IPS-20b (cell line): Measurements from ENCODE around the gene TRIM77.
"Not testable (repeated sequence)": the region's sequence is repeated elsewhere in the genome, so short reads cannot be mapped to it uniquely, and the experiment has no call there.

ENCODE experiments used
- H3K27ac ChIP-seq: one replicate; pipeline ENCODE4 v1.5.1; 2013; ENCODE audit warnings: low read length
- H3K27me3 ChIP-seq: 2 replicates; pipeline ENCODE4 v1.6.1; 2013; ENCODE audit warnings: mild to moderate bottlenecking, low read length, inconsistent platforms; ENCODE audit not compliant: insufficient read depth
- H3K36me3 ChIP-seq: 2 replicates; pipeline ENCODE4 v1.6.1; 2013; ENCODE audit warnings: low read depth, mild to moderate bottlenecking, inconsistent platforms, low read length, moderate library complexity; ENCODE audit not compliant: insufficient read depth
- H3K4me1 ChIP-seq: 2 replicates; pipeline ENCODE4 v1.6.1; 2013; ENCODE audit warnings: mild to moderate bottlenecking, control low read depth, inconsistent platforms, low read length, moderate library complexity; ENCODE audit not compliant: insufficient read depth
- H3K4me3 ChIP-seq: 2 replicates; pipeline ENCODE4 v1.5.1; 2013; ENCODE audit warnings: mild to moderate bottlenecking, low read length, inconsistent platforms
- H3K9ac ChIP-seq: 2 replicates; pipeline ENCODE4 v1.6.1; 2013; ENCODE audit warnings: low read depth, mild to moderate bottlenecking, inconsistent platforms, low read length, moderate library complexity
- H3K9me3 ChIP-seq: 2 replicates; pipeline ENCODE4 v1.6.1; 2013; ENCODE audit warnings: mild to moderate bottlenecking, low read depth, low read length, inconsistent platforms; ENCODE audit not compliant: insufficient read depth

The TRIM77 gene, protein sequence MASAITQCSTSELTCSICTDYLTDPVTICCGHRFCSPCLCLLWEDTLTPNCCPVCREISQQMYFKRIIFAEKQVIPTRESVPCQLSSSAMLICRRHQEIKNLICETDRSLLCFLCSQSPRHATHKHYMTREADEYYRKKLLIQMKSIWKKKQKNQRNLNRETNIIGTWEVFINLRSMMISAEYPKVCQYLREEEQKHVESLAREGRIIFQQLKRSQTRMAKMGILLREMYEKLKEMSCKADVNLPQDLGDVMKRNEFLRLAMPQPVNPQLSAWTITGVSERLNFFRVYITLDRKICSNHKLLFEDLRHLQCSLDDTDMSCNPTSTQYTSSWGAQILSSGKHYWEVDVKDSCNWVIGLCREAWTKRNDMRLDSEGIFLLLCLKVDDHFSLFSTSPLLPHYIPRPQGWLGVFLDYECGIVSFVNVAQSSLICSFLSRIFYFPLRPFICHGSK

DNA sequence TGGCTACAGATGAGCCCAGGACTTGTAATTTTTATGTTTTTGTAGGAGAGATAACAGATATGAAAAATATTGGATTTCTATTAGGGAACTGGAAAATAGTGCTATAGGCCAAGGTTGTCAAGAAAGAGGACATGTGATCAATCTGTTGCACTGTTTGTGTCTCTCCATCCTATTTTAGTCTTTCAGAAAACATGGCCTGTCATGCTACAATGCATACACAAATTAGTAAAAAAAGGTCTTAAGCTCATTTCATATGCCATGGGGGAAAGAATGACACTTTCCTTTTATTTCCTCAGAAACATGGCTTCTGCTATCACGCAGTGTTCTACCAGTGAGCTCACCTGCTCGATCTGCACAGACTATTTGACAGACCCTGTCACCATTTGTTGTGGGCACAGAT, at the start of gene TRIM77:
TSS of gene TRIM77 (plus strand) at position 301 of the 400 bp plus-strand sequence. CDS start at position 301, 0 bp downstream.
- H3K36me3 ChIP-seq, H3K4me3 ChIP-seq, H3K9me3 ChIP-seq, H3K27me3 ChIP-seq, H3K27ac ChIP-seq, H3K4me1 ChIP-seq, H3K9ac ChIP-seq: not testable (repeated sequence)

DNA sequence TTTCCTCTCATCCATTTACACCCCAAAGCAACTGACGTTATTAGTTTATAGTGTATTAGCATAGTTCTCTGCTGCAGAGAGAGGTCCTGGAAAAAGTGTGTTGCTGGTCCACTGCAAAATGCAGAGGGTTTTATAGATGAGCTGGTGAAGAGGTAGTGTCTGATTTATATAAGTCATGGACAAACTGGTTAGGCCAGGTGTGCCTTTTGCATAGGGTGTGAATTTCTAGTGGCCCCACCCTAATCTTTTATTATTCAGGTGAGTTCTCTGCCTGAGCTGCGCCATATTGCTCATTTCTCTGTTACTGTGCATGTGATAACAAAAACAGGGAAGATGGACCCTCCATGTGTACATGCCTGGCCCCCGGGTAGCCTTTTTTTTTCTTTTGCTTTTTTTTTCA, 43.1 kb upstream of the TRIM77 start:
- H3K36me3 ChIP-seq, result no peaks in the 10 kb centered on the region
- no peaks in the 10 kb centered on the region for H3K9me3 ChIP-seq
- no peak overlapping the region for H3K9ac ChIP-seq
- no peaks in the 10 kb centered on the region for H3K27me3 ChIP-seq
- no peaks in the 10 kb centered on the region for H3K4me1 ChIP-seq
- H3K4me3 ChIP-seq, result no peak overlapping the region
- H3K27ac ChIP-seq, result no peak overlapping the region

DNA sequence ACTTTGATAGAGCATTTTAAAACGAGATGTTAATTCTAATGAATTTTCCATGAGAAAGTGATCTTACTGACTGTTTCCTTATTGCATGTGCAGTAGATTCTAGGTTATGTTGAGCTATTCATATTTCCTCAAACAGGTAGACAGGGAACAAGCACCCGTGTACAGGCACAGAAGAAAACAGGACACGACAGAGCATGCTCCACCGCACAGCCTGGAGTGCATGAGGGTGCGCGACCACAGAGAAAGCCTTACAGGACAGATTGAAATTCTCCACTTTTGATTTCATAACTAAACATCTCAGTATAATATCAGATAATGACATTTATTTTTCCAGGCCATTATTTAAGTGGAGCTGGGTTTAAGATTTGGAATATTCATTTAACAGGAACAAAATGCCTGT, 41.9 kb upstream of the TRIM77 start:
- H3K4me1 ChIP-seq, H3K27me3 ChIP-seq, H3K9ac ChIP-seq, H3K4me3 ChIP-seq, H3K27ac ChIP-seq, H3K9me3 ChIP-seq, H3K36me3 ChIP-seq: not testable (repeated sequence)

DNA sequence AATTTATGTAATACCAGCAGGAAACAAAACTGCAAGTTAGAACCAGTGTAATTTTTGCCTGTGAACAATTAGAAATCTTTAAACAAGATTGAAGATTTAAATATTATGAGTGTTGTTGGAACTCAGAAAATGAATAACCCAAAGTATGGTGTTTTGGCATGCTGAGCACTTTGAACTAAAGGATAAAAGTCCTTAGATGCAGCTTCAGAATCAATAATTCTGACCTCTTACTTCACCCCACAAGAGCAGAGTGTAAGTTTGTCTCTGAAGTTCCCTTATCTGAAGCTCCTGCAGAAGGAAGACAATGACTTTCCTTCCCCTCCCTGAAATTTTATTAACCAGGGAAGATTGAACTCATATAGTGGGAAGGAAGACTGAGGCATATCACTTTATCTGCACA, 40.5 kb upstream of the TRIM77 start:
- H3K9ac ChIP-seq, H3K27ac ChIP-seq: not testable (repeated sequence)

DNA sequence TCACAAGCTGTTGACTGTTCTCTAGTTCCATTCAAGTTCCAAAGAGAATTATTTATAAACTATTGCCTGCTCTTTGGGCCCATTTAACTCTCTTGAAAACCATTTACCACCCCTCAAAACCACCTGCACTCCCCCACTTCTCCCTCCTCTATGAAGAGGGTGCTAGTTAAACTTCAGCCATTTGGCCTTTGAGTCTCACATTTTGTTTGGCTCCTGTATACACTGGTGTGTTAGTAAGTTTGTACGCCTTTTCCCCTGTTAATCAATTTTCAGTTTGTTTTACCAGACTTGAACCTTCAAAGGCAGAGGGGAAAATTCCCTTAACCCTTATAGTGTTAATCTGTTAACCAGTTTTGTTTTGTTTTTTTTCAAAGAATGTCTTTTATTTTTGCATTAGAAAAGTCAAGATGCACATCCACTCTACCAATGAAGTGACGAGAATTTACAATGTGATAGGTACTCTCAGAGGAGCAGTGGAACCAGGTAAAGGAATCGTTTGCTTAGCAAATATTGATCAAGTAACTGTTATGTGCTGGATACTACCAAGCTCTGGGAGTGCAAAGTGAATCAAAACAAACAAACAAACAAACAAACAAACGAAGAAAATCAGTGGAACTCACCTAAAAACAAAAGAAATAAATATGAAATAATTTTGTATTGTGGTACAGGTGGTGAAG, 40.0 kb upstream of the TRIM77 start:
- H3K9me3 ChIP-seq, result not testable (repeated sequence)

More for the DNA sequence above, 40.5 kb upstream of the TRIM77 start:
- not testable (repeated sequence) for H3K4me1 ChIP-seq, H3K36me3 ChIP-seq, H3K9me3 ChIP-seq, H3K27me3 ChIP-seq, H3K4me3 ChIP-seq

DNA sequence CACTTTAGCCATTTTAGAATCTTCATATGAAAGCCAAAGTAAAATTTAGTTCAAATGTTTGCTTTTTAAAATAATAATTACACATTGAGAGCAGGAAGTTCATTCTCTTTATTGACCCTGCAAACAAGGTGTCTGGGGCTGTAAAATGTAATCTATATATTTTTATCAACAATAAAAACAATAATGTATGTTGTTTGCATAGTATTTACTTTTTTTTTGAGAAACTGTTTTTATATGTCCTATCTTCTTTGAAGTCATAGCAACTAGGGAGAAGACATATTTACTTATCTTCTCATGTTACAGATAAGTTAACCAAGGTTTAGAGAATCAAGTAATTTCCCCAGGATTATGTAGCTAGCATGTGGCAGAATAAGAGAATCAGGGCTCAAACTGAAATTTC, 37.6 kb upstream of the TRIM77 start:
- H3K4me3 ChIP-seq, H3K27ac ChIP-seq, H3K36me3 ChIP-seq, H3K27me3 ChIP-seq, H3K9ac ChIP-seq, H3K9me3 ChIP-seq, H3K4me1 ChIP-seq: not testable (repeated sequence)

More for the DNA sequence above, 40.0 kb upstream of the TRIM77 start:
- H3K9ac ChIP-seq, H3K4me1 ChIP-seq, H3K27ac ChIP-seq, H3K36me3 ChIP-seq, H3K4me3 ChIP-seq, H3K27me3 ChIP-seq: not testable (repeated sequence)

DNA sequence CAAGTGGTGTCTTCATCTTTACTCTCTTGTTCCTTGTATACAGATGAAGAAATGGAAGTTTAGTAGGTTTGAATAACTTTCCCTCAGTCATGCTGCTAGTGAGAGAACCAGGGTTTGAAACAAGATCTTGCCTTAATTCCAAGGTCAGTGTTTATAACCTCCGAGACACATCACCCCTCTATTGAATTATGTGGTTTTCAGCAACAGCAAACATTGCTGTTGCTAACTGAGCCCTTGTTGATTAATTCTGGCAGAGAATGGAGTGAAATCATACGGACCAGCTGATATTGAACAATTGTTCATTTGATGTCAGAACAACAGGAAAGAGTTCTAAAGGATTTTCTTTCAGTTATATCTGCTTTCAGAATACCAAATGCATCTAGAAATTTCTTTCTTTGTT, 36.7 kb upstream of the TRIM77 start:
- not testable (repeated sequence) for H3K27ac ChIP-seq, H3K4me1 ChIP-seq, H3K9me3 ChIP-seq

DNA sequence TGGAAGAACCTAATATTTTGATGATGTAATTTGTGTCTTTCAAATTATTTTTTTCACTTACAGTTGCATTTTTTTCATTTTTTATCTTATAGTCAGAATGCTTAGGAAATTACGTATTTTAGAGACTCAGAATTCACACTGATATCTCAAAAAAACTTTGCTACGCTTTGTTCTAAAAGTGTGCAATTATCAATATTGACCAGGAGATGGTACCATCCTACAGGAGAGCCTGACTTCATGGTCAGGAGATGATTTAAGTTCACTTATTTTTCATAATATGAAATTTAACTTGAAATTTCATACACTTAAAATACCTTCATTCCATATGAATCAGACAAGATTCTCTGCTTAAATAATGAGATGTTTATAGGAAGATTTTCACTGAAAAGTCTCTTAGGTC, 34.7 kb upstream of the TRIM77 start:
- H3K4me1 ChIP-seq, H3K9me3 ChIP-seq, H3K36me3 ChIP-seq, H3K9ac ChIP-seq, H3K4me3 ChIP-seq, H3K27ac ChIP-seq, H3K27me3 ChIP-seq: not testable (repeated sequence)

More for the DNA sequence above, 36.7 kb upstream of the TRIM77 start:
- H3K27me3 ChIP-seq, H3K4me3 ChIP-seq, H3K36me3 ChIP-seq, H3K9ac ChIP-seq: not testable (repeated sequence)

DNA sequence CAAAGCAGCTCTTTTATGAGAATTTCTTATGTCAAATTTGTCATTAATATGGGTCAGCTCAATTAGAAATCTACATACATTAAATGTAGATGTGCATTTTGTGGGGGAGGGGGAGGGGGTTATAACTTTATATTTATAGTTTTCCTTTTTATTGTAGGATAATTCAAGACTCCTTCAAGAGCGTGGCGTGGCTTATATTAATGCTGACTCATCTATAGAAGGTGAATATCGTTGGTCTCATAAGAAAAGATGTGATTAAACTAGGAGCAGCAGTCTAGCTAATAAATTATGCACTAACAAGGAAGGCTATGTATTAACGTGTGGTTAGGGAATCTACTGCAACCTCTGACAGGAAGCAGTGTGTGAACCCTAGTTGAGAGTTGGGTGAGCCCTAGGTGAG, 34.2 kb upstream of the TRIM77 start:
- not testable (repeated sequence) for H3K9ac ChIP-seq, H3K27me3 ChIP-seq, H3K4me3 ChIP-seq, H3K27ac ChIP-seq, H3K4me1 ChIP-seq, H3K36me3 ChIP-seq, H3K9me3 ChIP-seq

DNA sequence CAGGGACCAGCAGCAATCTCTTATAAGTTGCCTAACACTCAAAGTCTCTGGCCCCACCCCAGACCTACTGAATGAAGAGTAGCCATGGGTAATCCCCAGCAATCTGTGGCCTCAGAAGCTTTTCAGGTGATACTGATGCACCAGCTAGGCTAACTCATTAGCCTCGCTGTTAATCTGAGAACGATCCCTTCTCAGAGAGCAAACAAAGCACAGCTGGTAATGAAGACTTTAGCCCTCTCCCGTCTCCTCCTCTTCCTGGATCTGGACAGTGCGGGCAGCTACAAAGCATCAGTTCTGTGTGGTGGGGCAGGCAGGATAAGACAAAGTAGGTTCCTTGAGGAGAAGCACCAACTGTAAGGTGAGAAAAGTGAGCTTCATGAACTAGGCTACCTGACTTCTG, 3.0 kb upstream of the TRIM77 start:
- H3K4me1 ChIP-seq, H3K4me3 ChIP-seq, H3K27ac ChIP-seq, H3K9me3 ChIP-seq, H3K36me3 ChIP-seq, H3K27me3 ChIP-seq, H3K9ac ChIP-seq: not testable (repeated sequence)

DNA sequence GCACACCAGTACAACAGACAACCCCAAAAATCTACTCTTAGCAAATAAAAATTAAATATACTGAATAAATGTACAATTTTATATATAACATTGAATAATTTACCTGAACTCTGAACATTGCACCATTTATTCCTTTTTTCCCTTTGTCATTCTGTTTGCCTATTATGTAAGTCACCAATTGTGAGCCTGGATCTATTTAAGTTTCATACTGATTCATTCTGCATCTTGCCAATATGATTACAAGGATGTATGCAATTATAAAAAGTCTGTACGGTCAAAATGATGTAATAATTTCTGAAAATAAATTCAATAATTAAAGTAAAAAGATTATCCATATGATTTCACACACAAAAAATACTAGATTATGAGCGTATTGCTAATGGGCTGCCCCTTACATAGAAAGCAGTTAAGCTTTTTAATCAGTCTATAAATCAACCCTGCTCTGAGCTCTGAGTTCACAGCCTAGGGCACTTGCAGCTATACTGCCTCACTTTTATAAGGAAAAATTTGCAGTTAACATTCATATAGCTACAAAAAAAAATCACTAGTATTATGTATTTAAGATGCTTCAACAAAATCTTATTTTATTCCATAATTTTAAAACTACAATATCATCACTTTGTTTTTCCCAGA, 14.9 kb downstream of the TRIM77 start:
- not testable (repeated sequence) for H3K36me3 ChIP-seq, H3K27me3 ChIP-seq, H3K27ac ChIP-seq, H3K4me3 ChIP-seq, H3K9me3 ChIP-seq, H3K4me1 ChIP-seq, H3K9ac ChIP-seq

DNA sequence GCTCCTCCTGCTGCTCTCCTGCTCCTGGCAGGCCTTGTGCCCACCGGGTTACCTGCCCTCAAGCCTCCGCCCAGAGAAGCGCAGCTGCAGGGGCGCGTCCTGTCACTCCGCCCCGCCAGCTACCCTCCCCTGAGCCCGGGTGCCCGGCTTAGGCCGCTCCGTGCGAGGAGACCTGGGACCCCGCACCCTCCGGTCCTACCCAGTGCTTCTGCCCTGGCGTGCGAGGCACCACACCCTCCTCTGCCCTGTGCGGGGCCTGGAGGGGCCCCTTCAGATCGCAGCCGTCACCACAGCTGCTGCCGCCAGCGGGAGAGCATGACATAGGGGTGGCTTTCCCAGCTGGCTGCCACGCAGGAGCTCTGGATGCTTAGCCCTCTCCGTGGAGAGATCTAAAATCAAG, 20.1 kb downstream of the TRIM77 start:
- H3K36me3 ChIP-seq, H3K4me3 ChIP-seq, H3K9me3 ChIP-seq, H3K9ac ChIP-seq, H3K4me1 ChIP-seq, H3K27ac ChIP-seq, H3K27me3 ChIP-seq: not testable (repeated sequence)
